ENCODE data around the gene NES.

The NES gene, protein sequence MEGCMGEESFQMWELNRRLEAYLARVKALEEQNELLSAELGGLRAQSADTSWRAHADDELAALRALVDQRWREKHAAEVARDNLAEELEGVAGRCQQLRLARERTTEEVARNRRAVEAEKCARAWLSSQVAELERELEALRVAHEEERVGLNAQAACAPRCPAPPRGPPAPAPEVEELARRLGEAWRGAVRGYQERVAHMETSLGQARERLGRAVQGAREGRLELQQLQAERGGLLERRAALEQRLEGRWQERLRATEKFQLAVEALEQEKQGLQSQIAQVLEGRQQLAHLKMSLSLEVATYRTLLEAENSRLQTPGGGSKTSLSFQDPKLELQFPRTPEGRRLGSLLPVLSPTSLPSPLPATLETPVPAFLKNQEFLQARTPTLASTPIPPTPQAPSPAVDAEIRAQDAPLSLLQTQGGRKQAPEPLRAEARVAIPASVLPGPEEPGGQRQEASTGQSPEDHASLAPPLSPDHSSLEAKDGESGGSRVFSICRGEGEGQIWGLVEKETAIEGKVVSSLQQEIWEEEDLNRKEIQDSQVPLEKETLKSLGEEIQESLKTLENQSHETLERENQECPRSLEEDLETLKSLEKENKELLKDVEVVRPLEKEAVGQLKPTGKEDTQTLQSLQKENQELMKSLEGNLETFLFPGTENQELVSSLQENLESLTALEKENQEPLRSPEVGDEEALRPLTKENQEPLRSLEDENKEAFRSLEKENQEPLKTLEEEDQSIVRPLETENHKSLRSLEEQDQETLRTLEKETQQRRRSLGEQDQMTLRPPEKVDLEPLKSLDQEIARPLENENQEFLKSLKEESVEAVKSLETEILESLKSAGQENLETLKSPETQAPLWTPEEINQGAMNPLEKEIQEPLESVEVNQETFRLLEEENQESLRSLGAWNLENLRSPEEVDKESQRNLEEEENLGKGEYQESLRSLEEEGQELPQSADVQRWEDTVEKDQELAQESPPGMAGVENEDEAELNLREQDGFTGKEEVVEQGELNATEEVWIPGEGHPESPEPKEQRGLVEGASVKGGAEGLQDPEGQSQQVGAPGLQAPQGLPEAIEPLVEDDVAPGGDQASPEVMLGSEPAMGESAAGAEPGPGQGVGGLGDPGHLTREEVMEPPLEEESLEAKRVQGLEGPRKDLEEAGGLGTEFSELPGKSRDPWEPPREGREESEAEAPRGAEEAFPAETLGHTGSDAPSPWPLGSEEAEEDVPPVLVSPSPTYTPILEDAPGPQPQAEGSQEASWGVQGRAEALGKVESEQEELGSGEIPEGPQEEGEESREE (N-terminal part only)

GRCh38 chr1:156676820-156677615 lies at the start of gene NES:
NES (minus strand) TSS chr1:156677407; CDS start chr1:156677264, 143 bp downstream.
- in situ Hi-C loops (cut with MboI; ENCODE audit: low sequenced_read_pairs) = no loop called here

GRCh38 chr1:156726549-156727226 lies 49.5 kb upstream of the NES start:
- in situ Hi-C loops (cut with MboI; ENCODE audit: low sequenced_read_pairs) = no loop called here

- in situ Hi-C loops (cut with MboI; ENCODE audit: low sequenced_read_pairs) = no loop called here
These were observed 48.6 kb upstream of the NES start for GRCh38 chr1:156725683-156726280.

GRCh38 chr1:156721535-156721934 lies 44.3 kb upstream of the NES start:
- in situ Hi-C loops (cut with MboI; ENCODE audit: low sequenced_read_pairs) = no loop called here

GRCh38 chr1:156721131-156721530 lies 43.9 kb upstream of the NES start:
- in situ Hi-C loops (cut with MboI; ENCODE audit: low sequenced_read_pairs) = no loop called here

DNA sequence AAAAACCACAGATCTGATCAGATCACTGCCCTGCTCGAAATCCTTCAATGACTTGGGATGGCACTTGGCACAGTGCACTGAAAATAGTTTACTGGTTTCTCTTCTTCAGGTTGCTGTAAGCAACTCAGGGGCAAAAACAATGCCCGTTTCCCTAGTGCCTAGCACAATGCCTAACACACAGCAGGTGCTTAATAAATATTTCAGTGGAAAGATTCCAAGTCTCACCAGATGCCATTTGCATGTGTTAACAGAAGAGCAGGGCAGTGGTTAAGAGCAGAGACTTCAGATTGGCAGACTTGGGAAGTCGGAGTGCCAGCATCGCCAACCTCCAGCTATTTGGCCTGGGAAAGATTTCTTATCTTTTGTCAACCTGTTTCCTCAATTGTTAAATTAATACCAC lies 40.1 kb upstream of the NES start:
- in situ Hi-C loops (cut with MboI; ENCODE audit: low sequenced_read_pairs) = no loop called here

GRCh38 chr1:156714830-156715229 lies 37.6 kb upstream of the NES start:
- in situ Hi-C loops (cut with MboI; ENCODE audit: low sequenced_read_pairs) = no loop called here

GRCh38 chr1:156712626-156713025 lies 35.4 kb upstream of the NES start:
- in situ Hi-C loops (cut with MboI; ENCODE audit: low sequenced_read_pairs) = no loop called here

DNA sequence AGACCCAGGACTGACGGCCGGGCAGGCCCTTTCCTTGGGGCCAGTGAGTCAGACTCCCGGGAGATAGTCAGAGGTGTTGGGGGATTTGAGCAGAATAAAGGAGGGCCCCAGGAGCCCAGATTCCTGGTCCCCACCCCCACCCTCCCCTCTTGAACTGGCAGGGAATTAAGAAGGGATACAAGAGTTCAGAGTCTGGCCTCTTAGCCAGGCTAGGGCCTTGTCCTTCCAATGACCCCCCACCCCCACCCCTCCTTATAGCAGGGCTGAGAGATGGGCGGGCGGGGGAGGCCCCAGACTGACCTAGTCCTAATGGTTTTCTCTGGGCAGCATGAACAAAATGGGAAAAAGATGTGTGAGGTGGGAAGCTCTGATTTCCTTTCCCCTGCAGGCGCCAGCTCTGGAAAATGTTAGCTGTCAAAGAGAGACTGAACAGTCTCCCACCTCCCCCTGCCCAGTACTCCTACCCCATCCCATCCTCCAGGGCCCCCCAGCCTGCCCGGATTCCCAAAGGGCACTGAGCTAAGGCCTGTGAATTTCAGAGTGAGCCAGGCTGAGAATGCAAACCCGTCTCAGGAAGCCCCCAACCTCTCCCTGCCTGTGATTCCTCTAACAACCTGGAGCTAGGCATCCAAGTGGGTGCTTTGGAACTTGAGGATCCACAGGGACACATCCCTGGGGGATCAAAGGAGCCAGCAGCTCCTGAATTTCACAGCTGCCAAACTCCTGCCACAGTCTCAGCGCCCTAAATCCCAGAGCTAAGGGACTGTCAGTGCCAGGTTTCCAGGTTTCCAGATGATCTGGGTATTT lies 34.0 kb upstream of the NES start:
- in situ Hi-C loops (cut with MboI; ENCODE audit: low sequenced_read_pairs) = no loop called here

- in situ Hi-C loops (cut with MboI; ENCODE audit: low sequenced_read_pairs) = no loop called here
These were observed 32.7 kb upstream of the NES start for GRCh38 chr1:156709757-156710489.

- in situ Hi-C loops (cut with MboI; ENCODE audit: low sequenced_read_pairs) = no loop called here
These were observed 31.8 kb upstream of the NES start for GRCh38 chr1:156709031-156709430.

DNA sequence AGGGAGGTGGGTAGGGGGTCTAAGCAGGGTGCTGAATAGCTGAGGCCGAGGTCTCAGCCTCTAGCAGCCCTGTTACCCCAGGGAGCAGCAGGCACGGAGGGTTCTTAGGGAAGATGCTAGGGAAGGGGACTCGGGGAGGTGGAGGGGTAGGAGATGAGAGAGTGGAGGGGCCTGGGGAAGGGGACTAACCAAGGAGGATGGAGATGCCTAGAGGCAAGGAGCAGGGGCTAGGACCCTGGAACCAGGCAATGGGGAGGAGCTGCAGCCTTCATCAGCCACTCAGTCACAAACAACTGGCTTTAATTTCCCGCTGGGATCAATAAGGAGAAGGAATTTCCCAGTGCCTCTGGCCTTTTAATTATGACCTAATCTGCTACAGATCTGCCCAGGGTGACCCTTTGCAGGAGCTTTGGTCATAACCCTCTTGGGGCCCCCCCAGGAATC lies 31.0 kb upstream of the NES start:
- in situ Hi-C loops (cut with MboI; ENCODE audit: low sequenced_read_pairs) = no loop called here

DNA sequence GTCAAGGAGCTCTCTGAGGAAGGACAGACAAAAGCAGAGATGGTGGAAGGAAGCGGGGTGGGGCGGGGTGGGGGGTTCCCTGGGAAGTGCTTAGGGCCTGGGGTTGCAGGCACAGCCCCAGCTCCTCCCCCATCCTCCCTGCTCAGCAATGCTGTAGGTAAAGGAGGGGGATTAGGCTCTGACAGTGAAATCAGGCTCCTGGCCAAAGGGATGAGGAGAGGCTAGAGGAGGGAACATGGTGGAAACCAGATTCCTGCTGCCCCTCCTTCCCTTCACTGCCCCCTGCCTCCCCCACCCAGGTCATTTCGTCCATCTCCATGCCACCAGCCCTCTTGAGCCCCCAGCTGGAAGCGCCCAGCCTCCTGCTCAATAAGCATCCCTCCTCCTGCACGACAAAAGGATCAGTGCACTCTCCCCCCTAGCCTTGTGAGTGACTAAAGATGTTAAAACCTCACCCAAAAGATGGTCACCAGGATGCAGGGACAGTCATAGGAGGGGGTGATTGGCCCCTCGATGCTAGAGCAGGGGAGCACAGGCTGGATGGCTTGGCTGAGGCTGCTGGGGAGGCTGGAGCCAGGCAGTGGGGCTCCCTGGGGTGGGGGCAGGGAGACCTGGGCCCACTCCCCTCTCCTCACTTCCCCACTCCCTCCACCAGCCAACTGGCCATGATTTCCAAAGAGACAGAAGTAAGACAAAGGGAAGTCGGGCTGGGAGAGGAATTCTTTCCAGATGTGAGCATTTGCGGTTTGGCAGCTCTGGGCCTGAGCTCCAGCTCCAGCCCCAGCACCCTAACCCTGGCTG lies 30.4 kb upstream of the NES start:
- in situ Hi-C loops (cut with MboI; ENCODE audit: low sequenced_read_pairs) = no loop called here

DNA sequence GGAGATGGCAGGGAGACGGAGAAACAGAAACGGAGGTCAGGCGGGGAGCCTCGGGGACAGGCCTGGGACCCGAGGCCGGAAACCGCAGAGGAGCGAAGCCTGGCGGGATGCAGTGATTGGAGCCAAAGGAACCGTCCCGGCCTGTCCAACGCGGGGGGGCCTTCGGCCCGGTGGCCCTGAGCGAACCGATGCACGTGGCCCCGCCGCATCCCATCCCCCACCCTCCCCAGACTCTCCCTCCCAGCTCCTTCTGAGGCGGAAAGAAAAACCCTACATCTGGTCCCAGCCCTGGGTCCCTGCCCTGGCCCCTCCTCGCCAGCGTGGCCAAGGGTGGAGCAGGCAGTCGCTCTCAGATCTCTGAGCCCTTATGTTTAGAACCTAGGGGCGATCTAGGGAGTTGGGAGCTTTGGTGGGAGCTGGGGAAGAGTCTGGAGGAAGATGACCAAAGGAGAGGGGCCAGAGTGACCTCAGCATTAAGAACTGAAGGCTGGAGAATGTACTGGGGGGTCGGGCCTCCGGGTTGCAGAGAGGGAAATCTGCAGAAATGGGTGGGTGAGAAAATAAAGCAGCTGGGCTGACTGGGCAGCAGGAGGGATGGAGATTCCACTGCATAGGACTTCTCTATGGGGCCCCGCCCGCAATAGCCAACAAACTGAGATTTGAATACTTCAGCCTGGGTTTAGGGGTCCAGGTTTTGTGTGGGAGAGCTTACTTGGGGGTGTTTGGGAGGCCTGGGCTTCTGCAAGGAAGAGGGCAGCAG lies 29.6 kb upstream of the NES start:
- in situ Hi-C loops (cut with MboI; ENCODE audit: low sequenced_read_pairs) = no loop called here

- in situ Hi-C loops (cut with MboI; ENCODE audit: low sequenced_read_pairs) = no loop called here
These were observed 28.9 kb upstream of the NES start for GRCh38 chr1:156705918-156706656.
